Activated T-cell treated with anti-CD3 and anti-CD28 coated beads for 4 hours (primary cell): ENCODE data around the gene HAPSTR1.

Source experiments
- DNase-seq: peaks from one replicate; pipeline ENCODE4 v3.0.0-alpha.2; 2020

Gene HAPSTR1

DNA sequence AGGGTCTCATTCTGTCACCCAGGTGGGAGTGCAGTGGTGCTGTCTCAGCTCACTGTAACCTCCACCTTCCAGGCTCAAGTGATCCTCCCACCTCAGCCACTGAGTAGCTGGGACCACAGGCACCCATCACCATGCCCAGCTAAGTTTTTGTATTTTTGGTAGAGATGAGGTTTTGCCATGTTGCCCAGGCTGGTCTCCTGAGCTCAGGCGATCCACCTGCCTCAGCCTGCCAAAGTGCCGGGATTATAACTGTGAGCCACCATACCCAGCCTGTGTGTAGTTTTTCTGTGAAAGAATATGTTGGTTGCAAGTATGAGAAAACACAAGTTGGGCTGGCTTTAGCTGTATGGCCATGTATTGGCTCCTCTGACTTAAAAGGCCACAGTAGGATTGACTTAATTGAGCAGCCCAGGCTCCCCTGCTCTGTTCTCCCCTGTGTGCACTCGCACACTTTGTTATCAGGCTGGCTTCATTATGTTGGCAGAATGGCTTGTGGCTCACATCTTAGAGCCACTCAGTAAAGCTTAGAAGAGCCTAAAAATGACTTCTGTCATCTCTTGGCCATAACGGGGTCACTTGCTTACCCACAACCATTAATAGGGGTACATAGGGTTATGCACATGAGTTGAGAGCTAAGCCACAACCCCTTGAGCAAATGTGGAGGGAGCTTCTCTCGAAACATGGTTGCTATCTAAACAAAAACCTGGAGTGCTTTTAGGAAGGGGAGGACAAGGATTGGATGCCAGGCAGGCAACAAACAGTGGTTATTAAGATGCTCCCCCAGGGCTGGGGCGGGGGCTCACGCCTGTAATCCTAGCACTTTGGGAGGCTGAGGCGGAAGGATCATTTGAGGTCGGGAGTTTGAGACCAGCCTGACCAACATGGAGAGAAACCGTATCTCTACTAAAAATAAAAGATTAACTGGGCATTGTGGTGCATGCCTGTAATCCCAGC, 6.1 kb downstream of the HAPSTR1 start:
- no peak for DNase-seq

DNA sequence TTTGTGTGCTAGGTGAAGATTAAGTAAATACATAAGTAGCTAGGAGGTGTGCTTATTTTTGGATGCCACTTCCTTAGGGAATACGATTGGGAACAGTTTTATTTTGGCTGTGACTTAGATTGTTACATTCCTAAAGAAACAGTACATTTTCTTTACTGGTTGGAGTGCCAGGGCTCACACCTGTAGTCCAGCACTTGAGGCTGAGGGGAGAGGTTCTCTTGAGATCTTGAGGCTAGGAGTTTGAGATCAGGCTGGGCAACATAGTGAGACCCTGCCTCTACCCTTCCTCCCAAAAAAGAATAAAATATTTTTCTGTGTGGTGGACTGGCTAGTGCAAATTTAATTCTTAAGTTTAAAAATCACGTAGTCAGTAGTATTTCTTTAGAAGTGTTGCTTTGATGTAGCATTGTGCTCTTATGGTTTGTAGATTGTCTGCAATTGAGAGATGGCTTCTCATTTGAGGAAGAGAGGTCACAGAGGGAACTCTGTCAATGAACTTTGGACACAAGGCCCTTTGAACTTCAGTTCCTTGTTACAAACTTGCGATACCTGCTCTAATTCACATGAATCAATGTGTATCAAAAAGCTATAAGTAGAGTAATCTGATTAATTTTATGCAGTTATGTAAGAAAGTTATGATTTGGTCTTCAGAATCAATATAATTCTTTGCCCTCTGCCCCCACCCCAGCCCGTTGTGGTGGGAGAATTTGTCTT, 7.1 kb downstream of the HAPSTR1 start:
- DNase-seq: no peak

DNA sequence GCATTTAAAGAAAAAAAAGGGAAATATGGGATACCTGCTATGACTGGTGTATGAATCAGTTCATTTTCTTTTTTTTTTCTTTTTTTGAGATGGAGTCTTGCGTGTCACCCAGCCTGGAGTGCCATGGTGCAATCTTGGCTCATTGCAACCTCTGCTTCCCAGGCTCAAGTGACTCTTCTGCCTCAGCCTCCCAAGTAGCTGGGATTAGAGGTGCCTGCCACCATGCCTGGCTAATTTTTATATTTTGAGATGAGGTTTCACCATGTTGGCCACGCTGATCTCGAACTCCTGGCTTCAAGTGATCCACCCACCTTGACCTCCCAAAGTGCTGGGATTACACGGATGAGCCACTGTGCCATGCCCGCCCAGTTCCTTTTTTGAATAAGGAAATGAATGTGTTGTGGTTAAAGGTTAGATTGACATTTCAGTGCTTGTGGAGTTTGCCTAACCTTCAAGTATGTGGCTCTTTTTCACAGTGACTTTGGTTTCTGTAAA, 7.7 kb downstream of the HAPSTR1 start:
- DNase-seq: no peak

DNA sequence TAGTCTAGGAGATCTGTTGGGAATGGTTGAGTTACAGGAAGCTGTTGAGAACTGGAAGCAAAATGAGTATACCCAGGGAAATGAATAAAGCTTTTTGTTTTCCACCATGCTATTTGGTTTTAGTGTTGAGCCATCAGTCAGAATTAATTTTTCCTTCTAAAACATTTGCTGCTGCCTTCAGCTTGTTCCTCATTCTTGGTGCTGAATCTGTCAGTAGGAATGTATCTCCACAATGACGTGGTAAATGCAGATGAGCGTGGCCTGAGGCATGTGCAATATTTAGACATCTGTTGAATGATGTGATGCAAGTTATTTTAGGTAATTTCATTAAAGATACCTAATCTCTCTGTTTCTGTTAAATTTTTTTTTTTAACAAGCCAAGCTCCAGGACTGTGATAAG, 10.9 kb downstream of the HAPSTR1 start:
- no peak for DNase-seq

DNA sequence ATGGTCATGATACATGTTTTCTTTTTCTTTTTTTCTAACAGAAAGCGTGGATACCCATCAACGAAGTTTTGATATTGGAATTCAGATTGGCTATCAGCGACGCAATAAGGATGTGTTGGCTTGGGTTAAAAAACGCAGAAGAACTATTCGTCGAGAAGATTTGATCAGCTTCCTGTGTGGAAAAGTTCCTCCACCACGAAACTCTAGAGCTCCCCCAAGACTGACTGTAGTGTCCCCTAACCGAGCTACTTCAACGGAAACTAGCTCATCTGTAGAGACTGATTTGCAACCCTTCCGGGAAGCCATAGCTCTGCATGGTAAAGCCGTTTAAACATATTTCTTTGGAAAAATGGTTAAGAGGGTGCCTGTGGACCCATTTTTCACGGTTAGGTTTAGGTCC, 11.5 kb downstream of the HAPSTR1 start:
- DNase-seq: no peak

DNA sequence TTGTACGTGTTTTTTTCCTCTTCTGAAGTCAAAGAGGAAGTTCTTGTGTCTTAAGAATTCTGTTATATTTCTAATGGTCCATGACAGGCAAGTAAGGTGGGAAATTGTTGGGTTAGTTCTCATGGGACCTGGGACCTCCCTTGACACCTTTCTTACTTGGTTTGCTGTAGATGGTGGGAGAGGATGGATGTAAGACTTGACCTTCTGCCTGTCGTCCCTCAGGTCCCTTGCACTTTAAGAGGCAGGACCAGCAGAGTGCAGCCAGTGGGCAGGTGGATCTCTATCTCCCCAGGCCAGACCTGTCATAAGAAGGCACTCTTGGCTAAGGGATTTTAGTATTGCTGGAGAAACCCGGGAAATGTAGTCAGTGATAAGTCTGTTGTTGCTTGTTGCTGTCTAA, 12.1 kb downstream of the HAPSTR1 start:
- no peak for DNase-seq

DNA sequence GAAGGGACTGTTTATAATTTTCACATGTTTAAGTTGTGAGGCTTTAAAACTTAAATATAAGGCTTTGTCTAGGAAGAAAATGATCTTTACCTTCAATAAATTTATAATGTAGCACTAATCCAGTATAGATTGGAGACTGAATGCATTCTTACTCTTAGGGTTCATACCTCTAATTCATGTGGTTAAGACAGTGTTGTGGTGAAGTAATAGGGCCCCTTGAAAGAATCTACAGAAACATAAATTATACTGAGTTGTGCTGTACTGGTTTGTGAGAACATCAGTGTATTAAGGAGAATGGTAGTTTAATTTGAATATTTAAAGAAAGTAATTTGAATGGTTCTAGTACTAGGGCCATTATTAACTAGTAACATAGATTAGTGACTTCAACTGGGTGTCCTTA, 13.7 kb downstream of the HAPSTR1 start:
- no peak for DNase-seq

DNA sequence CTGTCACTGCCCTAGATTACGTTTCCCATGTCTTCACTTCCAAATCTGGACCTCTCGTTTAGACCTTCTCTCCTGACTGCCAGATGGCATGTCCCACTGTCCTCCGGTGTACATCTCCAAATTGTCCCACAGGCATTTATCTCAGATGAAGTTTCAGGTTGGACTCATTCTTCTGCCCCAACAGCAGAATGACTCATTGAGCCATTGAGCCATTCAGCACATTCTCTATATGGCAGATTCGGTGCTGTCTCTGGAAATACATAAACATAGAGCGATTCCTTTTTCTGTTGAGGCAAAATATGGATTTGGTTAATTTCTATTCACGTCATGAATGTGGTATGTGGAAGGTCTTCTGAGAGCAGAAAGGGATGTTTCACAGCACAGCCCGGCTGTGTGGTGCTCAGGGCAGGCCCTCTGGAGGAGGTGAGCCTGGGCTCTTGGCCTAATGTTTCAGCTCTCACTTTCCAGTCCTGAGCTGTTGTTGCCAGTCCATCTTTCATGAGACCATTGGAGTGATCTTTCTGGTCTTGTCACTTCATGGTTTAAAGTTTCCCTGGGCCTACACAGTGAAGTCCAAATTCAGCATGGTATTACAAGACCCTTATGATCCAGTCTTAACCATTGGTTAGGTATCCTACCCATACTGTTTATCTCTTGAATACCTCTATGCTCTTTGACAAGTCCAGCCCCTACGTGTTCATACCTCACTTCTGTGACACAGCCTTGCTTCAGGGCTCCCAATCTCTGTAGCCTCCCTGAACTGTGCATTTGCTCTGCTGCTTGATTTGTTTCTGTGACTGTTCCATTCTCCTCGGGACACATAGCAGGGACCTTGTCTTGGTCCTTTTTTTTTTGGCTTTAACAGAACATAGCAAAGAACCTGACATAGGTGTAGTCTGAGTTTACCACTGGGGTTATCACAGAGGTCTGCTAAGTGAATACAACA, 15.9 kb downstream of the HAPSTR1 start:
- DNase-seq: no peak

DNA sequence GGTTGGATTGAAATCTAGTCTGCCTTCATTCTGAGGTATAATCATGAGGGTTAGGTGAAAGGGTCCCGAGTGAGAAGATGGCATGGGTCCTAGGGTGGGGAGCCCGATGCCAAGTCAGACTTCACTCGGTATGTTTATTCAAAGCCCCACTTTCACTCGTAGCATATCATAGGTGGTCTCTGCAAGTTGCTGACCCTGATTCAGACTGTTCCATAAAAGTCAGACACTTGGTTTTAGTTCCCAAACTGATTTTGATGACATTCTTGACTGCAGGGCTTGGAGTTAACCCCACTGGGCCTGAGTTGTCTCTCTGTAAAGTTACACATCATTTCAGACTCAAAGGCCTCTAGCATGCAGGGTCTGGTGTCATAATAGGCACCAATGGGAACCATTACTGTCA, 17.8 kb downstream of the HAPSTR1 start:
- DNase-seq: no peak

DNA sequence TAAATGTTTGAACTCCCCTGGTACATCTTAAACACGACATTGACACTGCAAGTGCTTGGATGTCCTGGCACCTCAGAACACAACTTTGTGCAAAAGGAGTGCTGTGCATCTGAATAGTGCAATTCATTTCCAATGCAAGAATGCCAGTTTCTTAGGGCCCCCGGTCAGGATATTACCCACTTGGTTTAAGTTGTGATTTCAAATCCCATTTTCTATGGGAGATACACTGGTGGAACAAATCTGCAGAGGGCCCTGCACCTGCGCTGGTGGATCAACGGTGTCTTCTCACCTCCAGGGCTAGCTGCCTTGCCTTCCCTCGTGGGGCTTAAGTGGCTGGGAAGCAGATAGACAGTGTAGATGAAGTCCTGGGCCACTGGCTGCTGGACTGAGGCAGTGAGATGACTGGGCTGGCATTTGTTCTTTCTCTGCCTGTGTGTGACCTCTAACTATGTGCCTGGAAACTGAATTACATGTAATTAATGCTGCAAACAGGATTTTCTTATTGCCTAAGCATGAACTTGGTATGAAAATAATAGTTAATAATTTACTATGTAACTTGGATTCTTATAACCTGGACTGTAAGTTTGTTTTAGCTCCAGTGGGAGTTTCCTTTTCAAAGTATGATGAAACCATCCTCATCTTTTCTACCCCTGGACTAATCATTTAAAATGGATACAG, 20.9 kb downstream of the HAPSTR1 start:
- no peak for DNase-seq

DNA sequence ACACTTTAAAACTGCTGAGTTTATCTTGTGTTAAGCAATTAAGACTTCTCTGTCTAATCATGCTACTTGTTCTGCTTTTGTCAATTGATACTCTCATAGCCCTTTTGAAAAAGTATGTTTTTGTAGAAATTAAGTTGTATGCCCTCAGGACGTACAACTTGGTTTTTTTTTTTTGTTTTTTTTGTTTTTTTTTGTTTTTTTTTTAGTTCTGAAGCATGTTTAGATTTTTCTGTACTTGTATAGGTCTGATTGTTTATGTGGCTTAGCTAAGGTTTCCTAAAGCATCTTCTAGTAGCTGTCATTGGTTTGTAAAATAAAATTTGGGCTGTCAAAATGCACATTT, 21.4 kb downstream of the HAPSTR1 start:
- DNase-seq: no peak

DNA sequence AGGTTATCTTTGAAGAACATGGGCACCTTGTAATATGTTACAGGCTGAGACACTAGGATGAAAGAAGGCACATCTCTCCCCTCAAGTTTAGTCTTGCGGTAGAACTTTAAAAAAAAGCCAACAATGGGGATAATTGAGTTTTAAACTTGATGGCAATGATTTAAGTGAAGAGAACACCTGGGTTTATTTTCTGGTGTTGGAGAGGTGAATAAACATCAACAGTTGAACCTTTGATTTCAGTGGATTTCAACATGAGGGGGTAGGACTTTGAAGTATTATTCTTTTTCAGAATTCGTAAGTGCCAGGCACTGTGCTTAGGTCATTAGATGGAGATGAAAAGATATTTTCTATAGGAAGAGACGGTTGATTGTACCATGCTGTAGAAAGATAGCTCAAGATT, 22.3 kb downstream of the HAPSTR1 start:
- DNase-seq: no peak

DNA sequence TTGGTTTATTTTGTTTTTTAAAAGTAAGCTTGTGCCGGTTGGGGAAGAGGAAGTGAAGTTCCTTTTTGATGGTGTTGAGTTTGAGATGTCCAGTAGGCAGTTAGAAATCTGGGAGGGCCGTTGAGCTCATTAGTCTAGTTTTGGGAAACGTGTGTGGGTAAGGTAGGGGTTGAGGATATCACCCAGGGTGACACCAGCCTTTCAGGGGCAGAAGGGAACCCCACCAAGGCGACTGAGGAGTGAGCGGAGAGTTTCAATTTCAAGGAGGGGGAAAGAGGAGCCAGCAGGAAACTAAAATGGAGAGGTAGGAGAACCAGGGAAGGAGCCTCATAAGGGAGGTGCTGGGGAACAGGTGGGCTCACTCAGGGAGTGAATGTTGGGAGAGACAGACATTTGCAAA, 22.7 kb downstream of the HAPSTR1 start:
- DNase-seq: no peak

DNA sequence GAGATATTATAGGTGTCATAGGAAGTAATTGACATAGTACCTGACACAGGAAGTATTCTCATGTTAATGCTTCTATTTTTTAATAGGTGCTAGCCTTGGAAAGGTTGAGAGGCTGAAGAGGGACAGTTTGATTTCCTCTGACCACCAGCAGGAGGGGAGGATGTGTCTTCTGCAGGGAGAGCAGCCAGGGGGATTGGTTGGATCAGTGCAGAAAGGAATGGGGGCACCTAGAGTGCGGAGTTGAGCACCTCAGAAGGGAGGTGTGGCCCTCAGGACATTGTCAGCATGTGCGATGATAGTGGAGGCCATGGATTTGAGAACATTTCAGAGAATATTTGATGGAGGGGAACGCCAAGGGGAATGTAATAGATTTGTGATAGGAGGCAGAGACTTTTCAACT, 23.4 kb downstream of the HAPSTR1 start:
- no peak for DNase-seq

DNA sequence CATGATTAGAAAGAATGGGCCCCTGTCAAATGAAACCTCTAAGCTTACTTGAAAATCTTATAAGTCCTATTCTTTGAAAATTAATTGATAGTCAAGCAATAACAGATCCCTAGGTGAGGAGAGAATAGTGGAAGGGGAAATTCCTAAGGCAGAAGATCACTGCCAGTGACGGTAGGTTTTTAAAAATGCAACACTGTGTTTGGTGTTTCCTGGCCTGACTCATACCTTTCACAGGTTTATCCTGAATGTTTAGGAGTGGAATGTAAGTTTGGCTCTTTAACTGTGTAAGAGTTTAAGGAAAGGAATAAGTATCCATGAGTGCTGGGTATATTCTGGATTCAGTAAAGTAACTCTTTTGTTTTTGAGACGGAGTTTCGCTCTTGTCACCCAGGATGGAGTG, 23.8 kb downstream of the HAPSTR1 start:
- DNase-seq: no peak

DNA sequence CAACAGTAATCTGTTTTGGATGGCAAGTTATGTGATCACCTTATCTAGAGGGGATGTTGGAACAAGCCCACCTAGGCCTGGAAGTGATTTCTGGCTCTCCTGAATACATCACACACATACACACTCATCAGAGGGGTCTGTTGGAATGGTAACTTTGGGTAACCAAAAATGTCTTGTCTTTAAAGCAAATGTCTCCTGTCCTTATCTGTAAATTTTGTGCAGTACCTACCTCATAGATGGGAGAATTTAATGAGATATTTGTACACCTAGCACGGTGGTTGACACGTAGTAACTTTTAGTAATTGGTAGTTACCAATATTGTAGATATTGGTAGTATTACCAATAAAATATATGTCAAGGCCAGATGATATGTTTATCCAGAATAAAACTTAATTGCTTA, 24.7 kb downstream of the HAPSTR1 start:
- no peak for DNase-seq

DNA sequence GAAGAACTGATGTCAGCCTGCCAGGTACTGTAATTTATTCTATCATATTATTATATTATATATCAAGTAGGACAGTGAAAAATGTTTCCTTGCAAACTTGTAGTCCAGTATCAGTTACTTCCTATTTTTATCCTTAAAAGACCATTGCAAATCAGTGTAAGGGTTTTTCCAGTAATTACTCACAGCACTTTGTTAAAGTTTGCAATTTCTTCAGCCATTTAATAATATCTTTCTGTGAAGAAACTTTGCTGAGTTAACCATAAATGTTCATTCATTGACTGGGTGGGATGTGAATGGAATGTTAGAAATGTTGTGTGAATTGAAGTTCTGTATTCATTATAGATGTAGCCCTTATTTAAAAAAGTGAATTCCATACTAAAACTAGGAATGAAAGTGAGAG, 26.7 kb downstream of the HAPSTR1 start:
- no peak for DNase-seq

DNA sequence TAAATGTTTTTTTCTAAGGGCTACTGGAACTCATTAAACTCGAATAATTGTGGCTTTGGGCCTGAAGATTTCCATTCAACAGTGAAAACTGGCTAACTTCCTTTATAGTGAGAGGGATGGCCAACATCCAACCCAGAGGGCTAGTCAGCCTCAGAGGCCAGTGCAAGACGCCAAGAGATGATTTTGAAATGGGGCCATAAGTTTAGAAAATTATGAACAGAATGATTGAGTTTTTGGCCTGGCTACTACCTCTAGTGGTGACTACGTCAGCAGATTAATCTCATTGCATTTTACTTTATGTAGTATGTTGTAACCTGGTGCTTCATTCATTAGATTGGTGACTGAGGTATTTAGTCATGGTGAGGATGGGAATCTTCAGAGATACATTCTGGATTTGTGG, 28.4 kb downstream of the HAPSTR1 start:
- no peak for DNase-seq

DNA sequence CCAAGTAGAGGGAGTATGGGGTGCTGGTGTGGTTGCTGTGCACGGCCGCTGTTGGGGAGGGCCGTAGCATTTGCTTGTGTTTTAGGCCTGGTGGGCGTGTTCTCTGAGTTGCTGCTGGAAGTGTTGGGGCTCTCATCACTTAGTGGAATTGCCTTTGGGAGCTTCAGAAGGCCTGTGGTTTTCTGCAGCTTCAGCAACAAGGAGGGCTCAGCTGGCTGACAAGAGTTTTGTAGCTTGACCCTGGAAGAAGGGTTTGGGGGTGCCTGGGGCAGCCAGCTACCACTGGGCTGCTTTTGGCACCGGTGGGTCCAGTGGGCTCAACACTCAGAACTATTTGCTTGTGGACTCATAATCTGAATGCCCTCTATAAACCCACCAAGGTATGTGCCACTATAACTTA, 30.9 kb downstream of the HAPSTR1 start:
- DNase-seq: no peak

DNA sequence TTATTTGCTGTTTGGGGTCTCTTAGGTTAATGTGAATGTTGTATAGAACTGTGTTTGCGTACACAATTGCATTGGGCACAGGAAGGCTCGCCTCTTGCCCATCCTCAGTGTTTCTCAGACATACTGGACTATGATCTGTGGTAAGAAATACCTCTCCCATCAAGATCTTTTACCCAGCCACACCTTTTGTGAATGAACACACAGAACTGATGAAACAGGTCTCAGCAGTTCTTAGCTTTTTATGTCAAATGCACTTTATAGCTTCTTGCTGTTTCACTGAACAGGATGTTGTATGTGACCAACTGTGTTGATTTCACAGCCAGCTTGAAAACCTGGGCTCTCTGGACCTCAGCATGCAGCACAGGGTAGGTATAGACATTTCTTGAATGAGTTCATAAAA, 31.5 kb downstream of the HAPSTR1 start:
- DNase-seq: no peak

DNA sequence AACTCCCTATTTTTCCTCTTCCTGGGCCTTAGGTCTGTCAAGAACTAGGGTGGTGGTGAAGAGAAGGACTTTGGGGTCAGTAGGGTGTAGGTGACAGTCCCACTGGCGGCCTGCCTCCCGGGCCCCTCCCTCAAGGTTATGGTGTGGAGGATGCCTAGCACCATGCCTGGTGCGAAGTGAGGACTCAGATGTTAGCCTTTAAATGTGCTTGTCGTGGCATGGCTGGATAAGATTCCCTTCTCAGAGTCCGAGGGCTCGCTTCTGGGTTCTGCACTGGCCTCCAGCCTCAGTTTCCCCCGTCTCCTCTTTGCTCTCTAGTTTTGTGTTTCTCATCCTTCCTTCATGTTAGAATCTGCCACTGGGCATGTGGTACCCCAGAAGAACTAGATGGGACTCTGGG, 32.0 kb downstream of the HAPSTR1 start:
- DNase-seq: no peak

DNA sequence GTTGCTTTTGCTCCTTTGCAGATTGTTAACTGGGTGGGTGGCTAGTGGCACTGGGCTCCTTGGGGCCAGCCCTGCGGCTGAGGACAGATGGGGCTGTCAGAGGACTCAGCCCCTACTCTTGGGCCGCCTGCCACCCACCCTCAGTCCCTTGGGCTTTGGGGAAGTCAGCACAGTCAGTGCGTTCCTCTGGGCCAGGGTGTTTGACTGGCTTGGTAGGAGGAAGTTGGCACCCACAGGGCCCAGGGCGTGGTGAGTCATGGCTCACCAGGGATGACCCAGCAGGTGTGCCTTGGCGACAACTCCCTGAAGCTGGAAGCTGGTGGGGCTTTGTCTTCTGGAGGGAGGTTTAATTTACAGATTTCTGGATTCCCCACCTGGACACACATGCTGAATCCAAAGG, 32.4 kb downstream of the HAPSTR1 start:
- DNase-seq: no peak

DNA sequence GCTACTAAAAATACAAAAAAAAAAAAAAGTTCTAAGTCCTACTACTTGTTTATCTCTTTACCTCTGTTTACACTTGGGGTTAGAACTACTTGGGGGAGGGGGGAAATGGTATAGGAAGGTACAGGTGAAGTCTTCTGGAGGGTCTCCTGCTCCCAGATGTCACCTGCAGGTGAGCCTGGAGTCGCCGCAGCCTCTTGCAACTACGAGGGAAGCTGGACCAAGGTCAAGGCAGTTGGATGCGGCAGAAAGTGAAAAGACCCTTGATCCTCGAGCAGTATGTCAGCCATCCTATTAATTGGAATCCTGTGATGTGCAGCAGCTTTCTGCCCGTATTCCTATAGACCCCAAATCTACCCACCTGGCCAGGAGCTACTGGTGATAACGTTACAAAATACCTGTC, 33.0 kb downstream of the HAPSTR1 start:
- no peak for DNase-seq
